GM18909 (cell line): ENCODE data around the gene ADGRD1.

ENCODE experiments used
- ATAC-seq: cut with Tn5 transposase; IDR thresholded peaks from one replicate; pipeline ENCODE4 v1.9.1; 2021; ENCODE audit warnings: mild to moderate bottlenecking; ENCODE audit not compliant: unreplicated experiment, poor library complexity

Gene ADGRD1

GRCh38 chr12:131082290-131083194, 128.8 kb downstream of the ADGRD1 start:
- ATAC-seq, result no peak

GRCh38 chr12:131084341-131085011, 130.8 kb downstream of the ADGRD1 start:
- ATAC-seq, result no peak

DNA sequence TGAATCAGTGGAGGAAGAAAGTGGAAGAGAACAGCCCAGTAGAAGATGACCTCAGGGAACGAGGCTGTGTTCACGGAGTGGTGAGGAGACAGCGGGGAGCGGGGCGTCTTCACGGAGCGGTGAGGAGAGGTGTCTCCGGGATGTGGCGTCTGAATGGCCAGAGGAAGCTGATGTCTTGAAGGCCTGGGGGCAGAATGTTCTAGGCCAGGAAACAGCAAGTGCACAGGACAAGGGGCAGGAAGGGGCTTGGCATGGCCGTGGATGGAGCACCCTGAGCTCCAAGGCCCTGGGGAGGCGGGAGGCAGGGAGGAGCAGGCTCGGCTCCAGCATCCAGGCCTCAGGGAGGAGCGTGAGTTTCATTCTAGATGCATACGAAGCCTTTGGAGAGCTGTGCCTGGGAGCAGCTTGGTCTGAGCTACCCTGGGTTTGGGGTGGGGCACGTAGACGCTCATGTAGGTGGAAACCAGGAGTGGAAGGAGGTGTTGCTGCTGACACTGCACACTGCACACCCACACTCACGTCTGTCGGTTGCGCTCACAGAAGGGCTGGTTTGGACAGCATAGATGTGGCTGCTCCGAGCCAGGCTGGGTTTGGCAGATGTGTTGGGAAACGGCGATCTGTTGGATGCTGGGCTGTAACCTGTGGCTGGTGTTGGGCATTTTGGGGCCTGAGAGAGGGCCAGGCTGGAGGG, 131.6 kb downstream of the ADGRD1 start:
- ATAC-seq, result no peak

GRCh38 chr12:131085816-131086591, 132.3 kb downstream of the ADGRD1 start:
- ATAC-seq, result no peak

- no peak for ATAC-seq
These were observed 133.7 kb downstream of the ADGRD1 start for GRCh38 chr12:131087302-131087818.

DNA sequence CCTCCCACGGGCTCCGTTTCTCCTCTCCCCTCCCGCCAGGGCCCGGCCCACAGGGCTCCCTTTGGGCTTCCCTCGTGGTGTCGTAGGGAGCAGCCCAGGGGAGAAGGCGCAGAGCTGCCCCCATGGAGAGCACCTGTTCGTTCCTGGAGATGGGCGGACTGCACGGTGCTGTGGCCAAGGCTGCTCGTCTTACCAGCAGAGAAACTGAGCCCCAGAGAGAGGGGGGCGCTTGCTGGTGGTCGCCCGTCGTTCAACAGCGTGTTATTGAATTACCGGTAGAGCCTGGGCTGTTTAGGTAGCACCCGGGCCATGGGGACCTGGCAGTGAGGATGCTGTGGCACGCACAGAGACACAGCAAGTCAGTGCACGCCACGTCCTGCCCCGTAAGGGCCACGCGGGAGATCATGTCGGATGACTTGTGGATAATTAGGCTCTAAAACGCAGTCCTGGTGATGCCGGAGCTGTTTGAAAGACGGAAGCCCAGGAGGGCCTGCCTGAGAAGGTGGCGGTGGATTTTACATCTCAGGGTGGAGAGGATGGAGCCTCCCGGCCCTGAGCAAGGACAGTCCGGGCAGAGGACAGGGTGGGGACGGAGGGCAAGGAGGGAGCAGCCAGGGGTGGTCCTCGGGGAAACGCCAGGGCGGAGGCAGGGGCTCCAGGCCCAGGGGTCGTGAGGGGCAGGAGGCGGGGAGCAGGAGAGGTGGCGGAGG, 134.4 kb downstream of the ADGRD1 start:
- no peak for ATAC-seq

DNA sequence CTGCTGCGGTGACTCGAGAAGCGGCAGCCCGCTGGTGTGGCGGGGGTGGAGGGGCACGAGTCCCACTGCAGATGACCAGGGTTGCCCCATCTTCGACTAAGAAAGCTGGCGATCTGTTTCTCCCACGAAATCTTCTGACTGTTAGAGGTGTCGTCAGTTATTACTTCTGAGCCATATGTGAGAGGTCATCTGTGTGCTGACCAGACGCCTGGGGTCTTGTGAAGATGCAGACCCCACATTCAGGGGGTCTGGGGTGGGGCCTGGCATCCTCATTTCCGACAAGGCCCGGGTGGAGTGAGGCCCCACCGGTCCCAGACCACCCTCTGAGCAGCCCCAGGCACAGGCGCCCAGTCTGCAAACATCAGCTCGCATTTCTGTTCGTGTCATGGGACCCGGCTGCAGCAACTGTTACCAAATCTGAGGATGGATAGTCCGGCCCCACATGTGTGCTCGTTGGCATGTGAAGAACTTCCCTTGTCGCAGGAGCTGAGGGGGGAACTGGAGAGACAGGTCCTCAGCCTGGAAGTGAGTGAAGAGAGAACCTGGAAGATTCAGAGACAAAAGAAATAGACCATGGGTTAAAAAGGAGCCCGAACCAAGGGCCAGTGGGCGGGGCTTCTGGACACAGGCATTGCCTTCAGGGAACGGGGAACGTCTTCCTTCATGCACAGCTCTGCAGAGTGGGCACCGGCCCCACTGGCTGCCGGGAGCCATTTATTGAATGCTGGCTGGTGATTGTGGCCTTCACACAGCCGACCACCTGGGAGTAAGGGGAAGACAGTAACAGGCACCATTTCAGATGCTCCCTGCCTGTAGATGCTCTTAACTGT, 135.2 kb downstream of the ADGRD1 start:
- ATAC-seq, result no peak

- no peak for ATAC-seq
These were observed 136.0 kb downstream of the ADGRD1 start for GRCh38 chr12:131089531-131090273.

DNA sequence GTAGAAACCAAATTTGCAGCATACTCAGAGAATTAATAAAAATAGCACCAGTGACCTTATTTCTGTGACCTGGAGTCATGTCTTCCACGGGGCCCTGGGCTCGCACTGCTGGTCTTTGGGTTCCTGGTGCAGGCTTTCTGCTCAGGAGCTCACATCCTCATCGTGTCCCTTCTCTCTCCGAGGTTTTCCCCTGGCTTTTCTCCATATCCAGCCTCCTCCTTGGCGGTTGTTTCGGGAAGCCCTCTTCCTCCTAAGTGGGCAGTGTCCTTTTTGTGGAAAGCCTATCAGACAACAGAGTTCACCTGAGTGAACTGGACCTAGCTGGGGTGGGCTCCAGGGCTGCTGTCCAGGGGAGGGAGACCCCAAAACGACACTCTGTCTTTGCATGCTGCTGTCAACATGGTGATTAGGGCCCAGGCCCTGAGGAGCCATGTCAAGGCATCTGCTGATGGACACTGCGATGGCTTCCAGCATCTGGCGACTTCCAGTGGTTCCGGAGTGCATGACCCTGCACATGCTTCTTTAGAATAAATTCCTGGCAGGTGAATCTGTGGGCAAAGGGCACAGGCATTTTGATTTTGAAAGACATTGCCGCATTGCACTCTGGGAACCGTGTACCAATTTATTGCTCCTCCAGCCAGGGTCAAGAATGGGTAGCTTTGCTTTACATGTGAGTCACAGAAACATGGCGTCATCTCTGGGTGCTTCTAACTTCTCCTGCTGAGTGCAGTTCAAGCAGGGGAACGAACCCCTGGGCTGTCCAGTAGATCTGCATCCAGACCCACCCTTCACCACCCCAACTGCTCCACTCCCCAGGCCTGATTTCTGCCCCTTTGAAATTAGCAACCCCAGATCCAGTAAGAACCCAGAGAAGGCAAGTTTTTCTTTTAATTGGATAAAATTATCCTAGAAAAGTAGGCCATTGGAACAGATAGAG, 136.8 kb downstream of the ADGRD1 start:
- ATAC-seq, result no peak

- no peak for ATAC-seq
These were observed 137.8 kb downstream of the ADGRD1 start for GRCh38 chr12:131091413-131091975.

DNA sequence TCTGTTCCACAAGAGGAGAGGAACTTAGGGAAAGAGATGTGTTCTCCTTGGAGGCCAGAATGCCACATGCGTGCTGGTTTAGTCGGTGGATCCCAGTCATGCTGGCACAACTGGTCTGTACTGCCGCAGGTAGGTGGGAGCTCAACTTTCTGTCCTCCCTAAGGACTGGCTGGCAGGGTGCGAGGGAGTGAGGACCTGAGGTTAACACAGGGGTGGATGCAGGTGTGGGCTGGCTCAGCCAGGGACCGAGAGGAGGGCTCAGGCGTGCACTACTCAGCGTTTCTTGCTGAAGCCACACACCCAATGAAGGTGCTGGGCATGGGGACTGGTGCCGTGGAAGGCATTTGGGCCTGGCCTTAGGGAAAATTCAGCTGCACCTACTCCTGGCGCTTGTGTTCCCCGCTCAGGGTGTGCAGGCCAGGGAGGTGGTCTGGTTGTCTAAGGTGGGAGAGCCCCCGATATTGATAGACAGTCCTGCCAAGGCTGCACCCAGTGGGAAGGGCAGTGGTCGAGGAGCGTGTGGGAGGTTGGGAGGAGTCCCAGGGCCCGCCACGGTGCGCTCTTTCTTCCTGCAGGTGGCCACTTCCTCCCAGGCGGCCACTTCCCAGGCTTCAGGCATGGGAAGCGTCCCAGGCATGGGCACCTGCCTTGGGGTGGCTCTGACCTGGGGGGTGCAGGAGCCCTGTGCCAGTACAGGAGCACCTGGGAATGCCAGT, 138.4 kb downstream of the ADGRD1 start:
- ATAC-seq, result no peak

GRCh38 chr12:131092901-131093603, 139.3 kb downstream of the ADGRD1 start:
- ATAC-seq, result peak; percentile 73

DNA sequence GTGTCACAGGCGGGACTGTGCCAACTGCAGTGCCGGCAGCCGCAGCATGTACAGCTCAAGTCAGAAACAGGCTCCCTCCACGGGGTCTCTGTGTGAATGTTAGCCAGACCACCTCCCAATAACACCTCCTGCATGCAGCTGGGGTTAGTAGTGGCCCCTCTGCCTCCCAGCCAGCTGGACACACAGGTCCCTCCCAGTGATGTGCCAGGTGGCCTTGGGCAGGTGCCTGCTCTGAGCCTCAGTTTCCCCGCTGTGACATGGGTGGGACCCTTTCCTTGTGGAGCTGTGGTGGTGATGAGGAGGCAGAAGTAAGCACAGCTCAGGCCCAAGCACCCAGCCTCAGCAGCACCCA, 139.9 kb downstream of the ADGRD1 start:
- no peak for ATAC-seq

- no peak for ATAC-seq
These were observed 140.5 kb downstream of the ADGRD1 start for GRCh38 chr12:131093971-131094830.
